Measurements from ENCODE around the gene DNAJC3.

The DNAJC3 gene

GRCh38 chr13:95809429-95809828 lies 132.5 kb downstream of the DNAJC3 start:
- Histone ChIP-seq H3K4me3 (ENCODE audit: control insufficient read depth in 1 of 7, extremely low read depth in 1 of 7, insufficient read depth in 4 of 7, low read depth in 2 of 7, low read length in 6 of 7) (no peak overlapping the region), H3K9me3 (ENCODE audit: control extremely low read depth in 1 of 5, control insufficient read depth in 4 of 5, insufficient read depth in 2 of 5, low read depth in 1 of 5, low read length in 4 of 5) (peaks cover 0 to 28% (median 7%) of the 10 kb centered on the region in 5 experiments), H3K27ac (ENCODE audit: insufficient read depth in 1 of 2, low read depth in 1 of 2, low read length in 2 of 2, poor library complexity in 1 of 2, severe bottlenecking in 2 of 2) (no peak overlapping the region), H3K36me3 (ENCODE audit: control insufficient read depth in 4 of 4, insufficient read depth in 4 of 4, low read length in 3 of 4) (peaks cover 0 to 7% (median 0%) of the 10 kb centered on the region in 4 experiments), H3K27me3 (replicated peaks in 2 of 5; ENCODE audit: control insufficient read depth in 4 of 5, insufficient read depth in 5 of 5, low read length in 4 of 5) (no peaks in the 10 kb centered on the region), H3K4me1 (ENCODE audit: control extremely low read depth in 1 of 4, control insufficient read depth in 4 of 4, insufficient read depth in 4 of 4, low read length in 3 of 4) (no peaks in the 10 kb centered on the region)
- WGBS (ENCODE audit: insufficient coverage): 97% methylated on average over 5 of the region's 5 CpGs
- no peak for DNase-seq
- ChIA-PET CTCF (interaction anchor here (0.6 to 2.4 kb wide), 2 partner anchors 25 to 112 kb away, joined by 6 to 8 read pairs; no protein-coding TSS in a partner anchor), POLR2A (no interaction called here)

DNA sequence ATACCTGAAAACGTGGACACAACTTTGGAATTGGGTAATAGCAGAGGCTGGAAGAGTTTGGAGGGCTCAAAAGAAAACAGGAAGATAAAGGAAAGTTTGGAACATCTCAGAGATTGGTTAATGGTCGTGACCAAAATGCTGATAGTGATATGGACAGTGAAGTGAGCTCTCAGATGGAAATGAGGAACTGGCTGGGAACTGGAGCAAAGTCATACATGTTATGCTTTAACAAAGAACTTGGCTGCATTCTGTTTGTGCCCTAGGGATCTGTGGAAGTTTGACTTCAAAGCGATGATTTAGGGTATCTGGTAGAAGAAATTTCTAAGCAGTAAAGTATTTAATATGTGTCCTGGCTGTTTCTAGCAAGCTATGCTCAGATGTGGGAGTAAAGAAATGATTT lies 136.2 kb downstream of the DNAJC3 start:
- POLR2A ChIA-PET: no interaction called here

GRCh38 chr13:95814495-95814894 lies 137.6 kb downstream of the DNAJC3 start:
- 94% methylated on average over 1 of the region's 1 CpG for WGBS (ENCODE audit: insufficient coverage)
- H3K4me3 ChIP-seq (ENCODE audit: control insufficient read depth in 1 of 7, extremely low read depth in 1 of 7, insufficient read depth in 4 of 7, low read depth in 2 of 7, low read length in 6 of 7): no peak overlapping the region
- CTCF ChIA-PET: interaction anchor here (0.6 kb wide), 1 partner anchor 1194 kb away, joined by 3 read pairs; no protein-coding TSS in a partner anchor

More for the DNA sequence above, 136.2 kb downstream of the DNAJC3 start:
- no peaks in the 10 kb centered on the region for H3K4me1 ChIP-seq (ENCODE audit: control extremely low read depth in 1 of 4, control insufficient read depth in 4 of 4, insufficient read depth in 4 of 4, low read length in 3 of 4)
- peaks cover 0 to 11% (median 3%) of the 10 kb centered on the region in 4 experiments for H3K36me3 ChIP-seq (ENCODE audit: control insufficient read depth in 4 of 4, insufficient read depth in 4 of 4, low read length in 3 of 4)
- 100% methylated on average over 3 of the region's 3 CpGs for WGBS (ENCODE audit: insufficient coverage)
- no peak overlapping the region for H3K27ac ChIP-seq (ENCODE audit: insufficient read depth in 1 of 2, low read depth in 1 of 2, low read length in 2 of 2, poor library complexity in 1 of 2, severe bottlenecking in 2 of 2)
- H3K4me3 ChIP-seq (ENCODE audit: control insufficient read depth in 1 of 7, extremely low read depth in 1 of 7, insufficient read depth in 4 of 7, low read depth in 2 of 7, low read length in 6 of 7): no peak overlapping the region
- CTCF ChIA-PET: interaction anchor here (0.9 to 1.4 kb wide), 3 partner anchors 12 to 22 kb away, joined by 3 read pairs; no protein-coding TSS in a partner anchor
- peaks cover 0 to 26% (median 7%) of the 10 kb centered on the region in 5 experiments for H3K9me3 ChIP-seq (ENCODE audit: control extremely low read depth in 1 of 5, control insufficient read depth in 4 of 5, insufficient read depth in 2 of 5, low read depth in 1 of 5, low read length in 4 of 5)
- no peak for DNase-seq
- H3K27me3 ChIP-seq (replicated peaks in 2 of 5; ENCODE audit: control insufficient read depth in 4 of 5, insufficient read depth in 5 of 5, low read length in 4 of 5): no peaks in the 10 kb centered on the region

DNA sequence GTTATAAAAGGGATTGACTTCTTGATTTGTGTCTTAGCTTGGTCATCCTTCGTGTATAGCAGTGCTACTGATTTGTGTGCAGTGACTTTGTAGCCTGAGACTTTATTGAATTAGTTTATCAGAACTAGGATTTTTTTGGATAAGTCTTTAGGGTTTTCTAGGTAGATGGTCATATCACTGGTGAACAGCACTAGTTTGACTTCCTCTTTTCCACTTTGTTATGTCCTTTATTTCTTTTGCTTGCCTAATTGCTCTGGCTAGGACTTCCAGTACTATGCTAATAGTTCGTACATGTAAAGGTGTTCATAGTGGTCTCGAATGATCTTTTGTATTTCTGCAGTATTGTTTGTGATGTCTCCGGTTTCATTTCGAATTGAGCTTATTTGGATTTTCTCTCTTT lies 145.4 kb downstream of the DNAJC3 start:
- ChIA-PET CTCF (interaction anchor here (0.6 to 4.3 kb wide), 3 partner anchors 12 to 1138 kb away, joined by 3 to 25 read pairs (median 4); no protein-coding TSS in a partner anchor), POLR2A (no interaction called here)
- no peaks in the 10 kb centered on the region for H3K27me3 ChIP-seq (replicated peaks in 2 of 5; ENCODE audit: control insufficient read depth in 4 of 5, insufficient read depth in 5 of 5, low read length in 4 of 5)
- no peak for DNase-seq
- H3K36me3 ChIP-seq (ENCODE audit: control insufficient read depth in 4 of 4, insufficient read depth in 4 of 4, low read length in 3 of 4): peaks cover 2 to 6% (median 4%) of the 10 kb centered on the region in 4 experiments
- H3K27ac ChIP-seq (ENCODE audit: insufficient read depth in 1 of 2, low read depth in 1 of 2, low read length in 2 of 2, poor library complexity in 1 of 2, severe bottlenecking in 2 of 2): no peak overlapping the region
- H3K4me3 ChIP-seq (ENCODE audit: control insufficient read depth in 1 of 7, extremely low read depth in 1 of 7, insufficient read depth in 4 of 7, low read depth in 2 of 7, low read length in 6 of 7): no peak overlapping the region
- H3K4me1 ChIP-seq (ENCODE audit: control extremely low read depth in 1 of 4, control insufficient read depth in 4 of 4, insufficient read depth in 4 of 4, low read length in 3 of 4): no peaks in the 10 kb centered on the region
- peaks cover 0 to 12% (median 1%) of the 10 kb centered on the region in 5 experiments for H3K9me3 ChIP-seq (ENCODE audit: control extremely low read depth in 1 of 5, control insufficient read depth in 4 of 5, insufficient read depth in 2 of 5, low read depth in 1 of 5, low read length in 4 of 5)
- 100% methylated on average over 2 of the region's 5 CpGs for WGBS (ENCODE audit: insufficient coverage)

More at GRCh38 chr13:95814495-95814894, 137.6 kb downstream of the DNAJC3 start:
- no peaks in the 10 kb centered on the region for H3K27me3 ChIP-seq (replicated peaks in 2 of 5; ENCODE audit: control insufficient read depth in 4 of 5, insufficient read depth in 5 of 5, low read length in 4 of 5)
- peaks cover 0 to 24% (median 4%) of the 10 kb centered on the region in 5 experiments for H3K9me3 ChIP-seq (ENCODE audit: control extremely low read depth in 1 of 5, control insufficient read depth in 4 of 5, insufficient read depth in 2 of 5, low read depth in 1 of 5, low read length in 4 of 5)
- POLR2A ChIA-PET: no interaction called here
- no peak for DNase-seq
- no peak overlapping the region for H3K27ac ChIP-seq (ENCODE audit: insufficient read depth in 1 of 2, low read depth in 1 of 2, low read length in 2 of 2, poor library complexity in 1 of 2, severe bottlenecking in 2 of 2)
- peaks cover 0 to 11% (median 3%) of the 10 kb centered on the region in 4 experiments for H3K36me3 ChIP-seq (ENCODE audit: control insufficient read depth in 4 of 4, insufficient read depth in 4 of 4, low read length in 3 of 4)
- no peaks in the 10 kb centered on the region for H3K4me1 ChIP-seq (ENCODE audit: control extremely low read depth in 1 of 4, control insufficient read depth in 4 of 4, insufficient read depth in 4 of 4, low read length in 3 of 4)

GRCh38 chr13:95833126-95833525 lies 156.2 kb downstream of the DNAJC3 start:
- POLR2A ChIA-PET: no interaction called here
- Histone ChIP-seq H3K36me3 (ENCODE audit: control insufficient read depth in 4 of 4, insufficient read depth in 4 of 4, low read length in 3 of 4) (no peaks in the 10 kb centered on the region), H3K4me3 (ENCODE audit: control insufficient read depth in 1 of 7, extremely low read depth in 1 of 7, insufficient read depth in 4 of 7, low read depth in 2 of 7, low read length in 6 of 7) (no peak overlapping the region), H3K27me3 (replicated peaks in 2 of 5; ENCODE audit: control insufficient read depth in 4 of 5, insufficient read depth in 5 of 5, low read length in 4 of 5) (no peaks in the 10 kb centered on the region), H3K9me3 (ENCODE audit: control extremely low read depth in 1 of 5, control insufficient read depth in 4 of 5, insufficient read depth in 2 of 5, low read depth in 1 of 5, low read length in 4 of 5) (peaks cover 0 to 3% (median 0%) of the 10 kb centered on the region in 5 experiments), H3K4me1 (ENCODE audit: control extremely low read depth in 1 of 4, control insufficient read depth in 4 of 4, insufficient read depth in 4 of 4, low read length in 3 of 4) (peaks cover 0 to 3% (median 0%) of the 10 kb centered on the region in 4 experiments), H3K27ac (ENCODE audit: insufficient read depth in 1 of 2, low read depth in 1 of 2, low read length in 2 of 2, poor library complexity in 1 of 2, severe bottlenecking in 2 of 2) (no peak overlapping the region)
- no CpG with 5 or more reads among the region's 1 CpG for WGBS (ENCODE audit: insufficient coverage)
- DNase-seq: no peak
- CTCF ChIA-PET: interaction anchor here (1.0 to 5.7 kb wide), 21 partner anchors 9 to 642 kb away, joined by 3 to 73 read pairs (median 6); no protein-coding TSS in a partner anchor

GRCh38 chr13:95833719-95834118 lies 156.8 kb downstream of the DNAJC3 start:
- ChIA-PET POLR2A (interaction anchor here (0.5 to 0.6 kb wide), 2 partner anchors 151 to 428 kb away, joined by 3 to 4 read pairs; no protein-coding TSS in a partner anchor), CTCF (interaction anchor here (0.7 to 5.7 kb wide), 39 partner anchors 10 to 1400 kb away, joined by 3 to 73 read pairs (median 4); no protein-coding TSS in a partner anchor)
- H3K27ac ChIP-seq (ENCODE audit: insufficient read depth in 1 of 2, low read depth in 1 of 2, low read length in 2 of 2, poor library complexity in 1 of 2, severe bottlenecking in 2 of 2): no peak overlapping the region
- DNase-seq: peak; percentile 8 to 42 (median 38)
- no peaks in the 10 kb centered on the region for H3K27me3 ChIP-seq (replicated peaks in 2 of 5; ENCODE audit: control insufficient read depth in 4 of 5, insufficient read depth in 5 of 5, low read length in 4 of 5)
- peaks cover 0 to 3% (median 0%) of the 10 kb centered on the region in 4 experiments for H3K4me1 ChIP-seq (ENCODE audit: control extremely low read depth in 1 of 4, control insufficient read depth in 4 of 4, insufficient read depth in 4 of 4, low read length in 3 of 4)
- no peaks in the 10 kb centered on the region for H3K36me3 ChIP-seq (ENCODE audit: control insufficient read depth in 4 of 4, insufficient read depth in 4 of 4, low read length in 3 of 4)
- no peak overlapping the region for H3K4me3 ChIP-seq (ENCODE audit: control insufficient read depth in 1 of 7, extremely low read depth in 1 of 7, insufficient read depth in 4 of 7, low read depth in 2 of 7, low read length in 6 of 7)
- no CpG with 5 or more reads among the region's 1 CpG for WGBS (ENCODE audit: insufficient coverage)
- H3K9me3 ChIP-seq (ENCODE audit: control extremely low read depth in 1 of 5, control insufficient read depth in 4 of 5, insufficient read depth in 2 of 5, low read depth in 1 of 5, low read length in 4 of 5): peaks cover 0 to 8% (median 0%) of the 10 kb centered on the region in 5 experiments

DNA sequence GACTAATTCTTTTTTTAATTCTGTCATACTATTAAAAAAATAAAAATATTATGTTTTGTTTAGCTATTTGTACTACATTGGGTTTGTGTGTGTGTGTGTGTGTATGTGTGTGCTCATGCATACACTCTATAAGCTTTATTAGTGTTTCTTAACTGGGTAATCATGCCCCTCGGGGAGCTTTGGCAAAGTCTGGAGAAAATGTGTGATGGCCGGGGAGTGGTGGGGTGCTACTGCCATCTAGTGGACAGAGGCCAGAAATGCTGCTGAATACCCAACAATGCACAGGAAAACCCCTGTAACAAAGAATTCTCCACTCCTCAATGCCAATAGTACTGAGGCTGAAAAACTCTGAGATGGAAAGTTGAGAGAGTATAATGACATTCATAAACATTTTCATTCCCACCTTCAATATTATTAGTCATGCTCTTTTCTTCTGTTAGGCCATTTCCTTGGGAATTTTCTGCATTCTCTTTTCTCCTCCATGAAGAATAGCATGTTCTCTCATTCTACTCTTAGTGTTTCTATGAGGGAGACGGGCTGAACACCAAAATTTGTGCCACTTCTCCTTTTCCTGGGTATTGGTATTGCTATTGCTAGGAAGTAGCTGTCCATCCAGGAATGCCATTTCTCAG lies 157.3 kb downstream of the DNAJC3 start:
- Histone ChIP-seq H3K36me3 (ENCODE audit: control insufficient read depth in 4 of 4, insufficient read depth in 4 of 4, low read length in 3 of 4) (no peaks in the 10 kb centered on the region), H3K27ac (ENCODE audit: insufficient read depth in 1 of 2, low read depth in 1 of 2, low read length in 2 of 2, poor library complexity in 1 of 2, severe bottlenecking in 2 of 2) (no peak overlapping the region), H3K27me3 (replicated peaks in 2 of 5; ENCODE audit: control insufficient read depth in 4 of 5, insufficient read depth in 5 of 5, low read length in 4 of 5) (no peaks in the 10 kb centered on the region), H3K4me3 (ENCODE audit: control insufficient read depth in 1 of 7, extremely low read depth in 1 of 7, insufficient read depth in 4 of 7, low read depth in 2 of 7, low read length in 6 of 7) (no peak overlapping the region), H3K9me3 (ENCODE audit: control extremely low read depth in 1 of 5, control insufficient read depth in 4 of 5, insufficient read depth in 2 of 5, low read depth in 1 of 5, low read length in 4 of 5) (peaks cover 0 to 7% (median 0%) of the 10 kb centered on the region in 5 experiments), H3K4me1 (ENCODE audit: control extremely low read depth in 1 of 4, control insufficient read depth in 4 of 4, insufficient read depth in 4 of 4, low read length in 3 of 4) (peaks cover 0 to 3% (median 0%) of the 10 kb centered on the region in 4 experiments)
- peak; percentile 71 to 87 (median 80) for DNase-seq
- ChIA-PET POLR2A (interaction anchor here (0.5 to 0.6 kb wide), 2 partner anchors 152 to 429 kb away, joined by 3 to 4 read pairs; no protein-coding TSS in a partner anchor), CTCF (interaction anchor here (0.7 to 5.7 kb wide), 42 partner anchors 9 to 1400 kb away, joined by 3 to 73 read pairs (median 4); no protein-coding TSS in a partner anchor)
- no CpG with 5 or more reads among the region's 3 CpGs for WGBS (ENCODE audit: insufficient coverage)

Data from common myeloid progenitor, CD34-positive (primary cell).